Measurements from ENCODE around the gene KRTAP5-7. TPM values are rescaled to one million over a fixed set of nuclear protein-coding genes. Genes with fewer than 3 reads are reported as not detected.
"Not testable (repeated sequence)": the region's sequence is repeated elsewhere in the genome, so short reads cannot be mapped to it uniquely, and the experiment has no call there.

Gene KRTAP5-7, protein sequence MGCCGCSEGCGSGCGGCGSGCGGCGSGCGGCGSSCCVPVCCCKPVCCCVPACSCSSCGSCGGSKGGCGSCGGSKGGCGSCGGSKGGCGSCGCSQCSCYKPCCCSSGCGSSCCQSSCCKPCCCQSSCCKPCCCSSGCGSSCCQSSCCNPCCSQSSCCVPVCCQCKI
- polyA plus RNA-seq (2014; cell fraction: cytosol; rRNA removed) = not detected in 2 replicates
- 0.17 TPM in 1 of 2 replicates, not detected in the other for polyA plus RNA-seq (2014; cell fraction: nucleus; rRNA removed)

- not testable (repeated sequence) for DNase-seq (ENCODE audit: low spot score)
These were observed at the start of gene KRTAP5-7 for GRCh38 chr11:71526796-71527575. KRTAP5-7 (plus strand) TSS chr11:71527267; CDS start chr11:71527301, 34 bp downstream.

- DNase-seq (ENCODE audit: low spot score) = no peak
These were observed 49.2 kb upstream of the KRTAP5-7 start for GRCh38 chr11:71477641-71478527.

GRCh38 chr11:71478528-71478840 is 48.6 kb upstream of the KRTAP5-7 start:
- DNase-seq (ENCODE audit: low spot score) = no peak

- DNase-seq (ENCODE audit: low spot score) = no peak
These were observed 45.7 kb upstream of the KRTAP5-7 start for GRCh38 chr11:71481101-71481960.

GRCh38 chr11:71482216-71482615 is 44.9 kb upstream of the KRTAP5-7 start:
- no peak for DNase-seq (ENCODE audit: low spot score)

GRCh38 chr11:71482746-71483364 is 44.2 kb upstream of the KRTAP5-7 start:
- DNase-seq (ENCODE audit: low spot score) = no peak

DNA sequence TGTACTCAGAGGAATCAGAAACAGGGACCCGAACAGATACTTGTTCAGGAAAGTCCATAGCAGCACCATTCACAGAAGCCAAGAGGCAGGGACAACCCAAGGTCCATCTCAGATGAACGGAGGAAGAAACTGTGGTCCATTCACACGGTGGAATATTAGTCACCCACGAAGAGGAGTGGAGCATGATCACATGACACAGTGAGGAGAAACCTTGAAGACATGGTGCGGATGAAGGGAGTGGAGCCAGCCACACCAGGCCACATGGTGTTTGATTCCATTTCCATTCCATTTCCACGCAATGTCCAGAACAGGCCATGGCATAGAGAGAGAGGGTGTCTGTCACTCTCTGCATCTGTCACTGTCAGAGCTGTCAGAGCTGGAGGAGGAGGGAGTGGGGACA is 43.4 kb upstream of the KRTAP5-7 start:
- DNase-seq (ENCODE audit: low spot score) = no peak

DNA sequence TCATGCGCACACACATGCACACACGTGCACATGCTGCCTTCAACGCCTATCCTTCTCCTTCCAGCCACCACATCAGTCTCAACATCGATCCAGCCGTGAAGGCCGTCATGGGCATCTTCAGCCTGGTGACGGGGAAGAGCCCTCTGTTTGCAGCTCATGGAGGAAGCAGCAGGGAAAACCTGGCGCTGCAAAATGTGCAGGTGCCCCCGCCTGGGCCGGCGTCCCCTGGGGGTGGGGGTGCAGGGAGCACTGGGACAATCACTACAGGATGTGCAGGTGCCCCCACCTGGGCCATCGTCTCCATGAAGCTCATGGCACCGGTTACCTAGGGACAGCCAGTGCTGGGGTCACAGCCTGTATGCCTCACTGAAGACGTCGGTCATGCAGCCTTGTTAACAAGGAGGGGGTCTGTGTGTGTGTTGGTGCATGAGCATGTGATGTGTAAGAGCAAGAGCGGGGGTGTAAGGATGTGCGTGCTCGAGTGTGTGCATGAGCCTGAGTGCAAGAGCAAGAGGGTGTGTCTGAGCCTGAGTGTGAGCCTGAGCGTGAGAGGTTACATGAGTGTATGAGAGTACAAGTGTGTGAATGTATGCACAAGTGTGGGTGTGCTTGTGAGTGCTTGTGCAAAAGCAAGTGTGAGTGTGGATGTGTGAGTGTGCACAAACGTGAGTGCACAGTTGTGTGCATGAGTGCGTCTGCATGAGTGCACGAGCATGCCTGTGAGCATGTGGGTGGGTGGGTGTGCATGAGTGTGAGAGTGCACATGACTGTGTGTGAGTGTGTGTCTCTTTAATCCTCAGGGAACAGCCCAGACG is 42.6 kb upstream of the KRTAP5-7 start:
- no peak for DNase-seq (ENCODE audit: low spot score)

- no peak for DNase-seq (ENCODE audit: low spot score)
These were observed 42.0 kb upstream of the KRTAP5-7 start for GRCh38 chr11:71485063-71485399.

- DNase-seq (ENCODE audit: low spot score) = no peak
These were observed 41.6 kb upstream of the KRTAP5-7 start for GRCh38 chr11:71485466-71485865.

DNA sequence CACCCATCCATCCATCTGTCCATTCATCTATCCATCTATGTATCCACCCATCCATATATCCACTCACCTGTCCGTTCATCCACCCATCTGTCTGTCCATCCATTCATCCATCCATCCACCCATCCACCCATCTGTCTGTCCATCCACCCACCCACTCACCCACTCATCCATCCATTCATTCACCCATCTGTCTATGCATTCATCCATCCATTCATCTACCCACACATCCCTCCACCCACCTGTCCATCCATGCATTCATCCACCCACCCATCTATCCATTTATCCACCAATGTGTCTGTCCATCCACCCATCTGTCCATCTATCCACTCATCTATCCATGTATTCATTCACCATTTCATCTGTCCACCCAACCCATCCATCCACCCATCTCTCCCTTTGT is 40.7 kb upstream of the KRTAP5-7 start:
- DNase-seq (ENCODE audit: low spot score) = no peak

DNA sequence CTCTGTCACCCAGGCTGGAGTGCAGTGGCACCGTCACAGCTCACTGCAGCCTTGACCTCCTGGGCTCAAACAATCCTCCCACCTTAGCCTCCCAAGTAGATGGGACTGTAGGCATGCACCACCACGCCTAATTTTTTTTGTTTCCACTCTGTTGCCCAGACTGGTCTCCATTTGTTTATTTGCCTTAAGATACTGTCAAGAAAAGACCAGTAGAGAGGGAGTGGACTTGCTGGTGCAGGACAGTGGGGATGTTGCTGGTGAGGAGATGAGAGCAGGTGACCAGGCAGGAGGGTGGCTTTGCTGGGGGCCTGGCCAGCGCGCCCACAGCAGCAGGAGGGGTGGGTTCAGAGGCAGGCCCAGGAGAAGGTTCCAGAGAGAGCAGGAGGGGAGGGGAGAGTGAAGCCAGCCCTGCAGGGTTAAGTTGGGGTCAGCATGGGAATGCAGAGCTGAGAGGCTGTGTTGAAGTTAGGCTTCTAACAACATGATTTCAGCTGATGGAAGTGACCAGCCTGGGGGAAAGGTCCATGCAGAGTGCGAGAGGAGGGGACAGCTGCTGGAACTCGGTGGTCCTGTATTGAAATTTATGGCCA is 38.3 kb upstream of the KRTAP5-7 start:
- DNase-seq (ENCODE audit: low spot score) = no peak

- no peak for DNase-seq (ENCODE audit: low spot score)
These were observed 37.6 kb upstream of the KRTAP5-7 start for GRCh38 chr11:71489311-71490043.

GRCh38 chr11:71490044-71490730 is 36.9 kb upstream of the KRTAP5-7 start:
- no peak for DNase-seq (ENCODE audit: low spot score)

DNA sequence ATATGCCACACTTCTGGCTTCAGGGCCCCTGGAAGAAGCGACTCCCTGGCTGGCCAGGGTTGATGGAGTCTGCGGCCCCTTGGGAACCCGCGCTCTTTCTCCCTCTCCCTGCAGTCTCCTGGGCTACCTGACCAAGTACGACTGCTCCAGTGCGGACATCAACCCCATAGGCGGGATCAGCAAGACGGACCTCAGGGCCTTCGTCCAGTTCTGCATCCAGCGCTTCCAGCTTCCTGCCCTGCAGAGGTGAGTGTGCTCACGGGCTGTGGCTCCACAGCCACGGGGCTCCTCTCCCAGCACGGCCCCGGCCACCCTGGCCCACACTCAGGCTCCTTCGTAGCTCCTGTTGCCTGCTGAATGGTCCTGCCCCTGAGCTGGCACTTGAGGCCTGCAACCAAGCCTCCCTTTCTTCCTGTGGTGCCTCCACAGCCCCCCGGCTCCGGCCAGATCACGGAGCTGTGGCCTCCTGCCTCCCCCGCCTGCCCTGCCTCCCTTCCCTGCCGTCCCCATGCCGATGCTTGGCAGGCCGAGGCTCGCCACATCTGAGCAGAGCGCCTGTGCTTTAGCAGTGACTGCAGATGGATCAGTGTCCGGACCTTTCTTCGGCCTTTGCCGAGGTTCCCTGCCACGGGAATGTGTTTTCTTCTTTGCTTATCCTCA is 36.2 kb upstream of the KRTAP5-7 start:
- DNase-seq (ENCODE audit: low spot score) = no peak

GRCh38 chr11:71491531-71491930 is 35.5 kb upstream of the KRTAP5-7 start:
- DNase-seq (ENCODE audit: low spot score) = no peak

GRCh38 chr11:71491940-71492339 is 35.1 kb upstream of the KRTAP5-7 start:
- no peak for DNase-seq (ENCODE audit: low spot score)
